HG03175 (cell line): Measurements from ENCODE around the gene RBM20.

Experiments
- ATAC-seq: cut with Tn5 transposase; IDR thresholded peaks from one replicate; pipeline ENCODE4 v1.9.1; 2021; ENCODE audit warnings: mild to moderate bottlenecking, moderate library complexity; ENCODE audit not compliant: unreplicated experiment

Gene RBM20

GRCh38 chr10:110803239-110803749 lies 159.2 kb downstream of the RBM20 start:
- peak; percentile 68 for ATAC-seq

GRCh38 chr10:110803830-110804338 lies 159.7 kb downstream of the RBM20 start:
- peak; percentile 68 for ATAC-seq

DNA sequence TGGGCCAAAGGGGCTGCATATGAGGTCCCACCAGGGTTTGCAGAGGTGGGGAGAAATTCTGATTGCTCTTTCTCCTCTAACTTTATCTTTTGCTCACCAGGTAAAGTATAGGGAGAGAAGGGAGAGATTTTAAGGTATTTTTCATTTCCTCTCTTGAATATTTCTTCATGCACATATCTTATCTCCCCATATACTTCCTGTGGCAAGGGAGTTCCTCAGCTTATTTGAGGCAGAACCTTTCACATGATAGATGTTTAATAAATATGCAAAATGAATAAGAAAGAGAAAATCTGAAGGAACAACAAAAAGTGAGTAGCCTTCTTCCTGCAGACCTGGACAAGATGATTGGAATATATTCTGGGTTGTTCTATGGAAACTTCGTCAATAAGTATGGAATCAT lies 160.2 kb downstream of the RBM20 start:
- ATAC-seq = no peak

DNA sequence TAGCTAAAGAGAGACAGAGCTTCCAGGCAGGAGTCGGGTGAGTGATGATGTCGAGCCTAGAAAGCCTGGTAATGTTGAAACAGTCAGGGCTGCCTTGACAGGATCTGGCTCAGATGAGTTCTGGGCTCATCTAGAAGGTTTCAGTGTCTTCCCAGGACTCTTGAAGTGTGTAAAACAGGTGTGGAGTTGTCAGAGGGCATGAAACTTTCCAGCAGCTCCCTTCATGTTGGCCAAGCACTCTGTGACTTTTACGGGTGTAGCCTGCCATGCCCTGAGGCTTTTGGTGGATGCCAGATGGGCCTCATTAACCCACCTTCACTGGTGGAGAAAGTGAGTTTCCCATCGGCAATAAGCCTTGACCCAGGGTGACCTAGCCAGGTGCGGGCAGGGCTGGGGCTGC lies 161.2 kb downstream of the RBM20 start:
- no peak for ATAC-seq

DNA sequence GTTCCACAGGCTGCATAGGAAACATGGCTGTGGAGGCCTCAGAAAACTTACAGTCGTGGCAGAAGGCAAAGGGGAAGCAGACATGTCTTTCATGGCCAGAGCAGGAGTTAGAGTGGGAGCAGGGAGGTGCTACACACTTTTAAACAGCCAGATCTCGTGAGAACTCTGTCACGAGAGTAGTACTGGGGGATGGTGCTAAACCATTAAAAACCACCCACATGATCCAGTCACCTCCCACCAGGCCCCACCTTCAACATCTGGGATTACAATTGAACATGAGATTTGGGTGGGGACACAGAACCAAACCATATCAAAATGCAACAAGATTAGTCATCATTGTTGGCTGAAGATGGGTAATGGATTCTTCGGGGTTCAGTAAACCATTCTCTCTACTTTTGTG lies 162.2 kb downstream of the RBM20 start:
- no peak for ATAC-seq

DNA sequence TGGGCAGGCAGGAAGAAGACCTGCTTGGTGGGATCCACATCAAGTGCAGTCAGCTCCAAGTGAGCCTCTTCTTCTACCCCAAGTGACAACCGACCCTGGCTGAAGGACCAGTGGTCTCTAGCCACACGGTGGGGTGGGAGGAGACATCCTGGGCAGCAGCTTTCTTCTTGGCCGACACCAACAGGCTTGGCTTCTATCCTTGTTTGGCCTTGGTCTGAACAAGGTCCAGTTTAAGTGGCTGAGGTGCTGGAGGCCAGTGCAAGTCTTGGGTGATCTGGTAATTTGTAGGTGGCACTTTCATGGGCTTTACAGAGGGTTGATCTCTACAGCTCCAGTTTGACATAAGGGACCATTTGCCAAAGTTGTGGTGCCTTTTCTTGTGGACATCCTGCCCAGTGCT lies 164.0 kb downstream of the RBM20 start:
- ATAC-seq = no peak

DNA sequence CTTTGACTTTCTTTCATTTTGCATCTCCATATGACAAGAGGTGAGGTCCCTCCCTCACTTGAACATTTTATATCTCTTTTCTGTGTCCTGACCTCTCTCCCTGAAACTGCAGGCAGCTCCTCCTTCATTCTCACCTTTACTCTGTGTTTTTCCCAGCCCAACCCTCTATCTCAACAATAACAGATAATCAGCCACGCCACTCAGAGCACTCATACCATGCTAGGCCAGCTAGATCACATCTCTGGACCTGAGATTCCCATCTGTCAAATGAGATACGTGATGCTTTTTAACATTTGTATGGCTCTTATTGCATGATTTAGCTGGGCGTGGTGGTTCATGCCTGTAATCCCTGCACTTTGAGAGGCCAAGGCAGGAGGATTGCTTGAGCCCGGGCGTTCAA lies 164.5 kb downstream of the RBM20 start:
- no peak for ATAC-seq

DNA sequence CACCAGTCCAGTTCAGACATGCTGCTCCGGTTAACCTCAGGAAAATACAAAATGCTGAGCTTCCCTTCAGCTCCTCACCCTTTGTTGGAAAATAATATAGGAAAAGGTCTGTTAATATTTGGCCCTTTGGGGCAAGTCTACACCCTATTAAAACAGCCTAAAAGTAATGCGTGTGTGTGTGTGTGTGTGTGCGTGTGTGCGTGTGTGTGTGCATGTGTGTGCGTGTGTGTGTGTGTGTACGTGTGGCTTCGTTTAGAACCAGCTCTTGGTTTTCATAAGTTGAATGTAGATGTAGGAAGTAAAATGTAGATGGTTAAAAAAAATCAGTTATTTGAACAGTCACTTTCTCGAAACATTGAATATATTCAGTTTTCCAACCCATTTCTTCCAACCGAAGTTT lies 166.5 kb downstream of the RBM20 start:
- ATAC-seq = no peak

- no peak for ATAC-seq
These were observed 167.8 kb downstream of the RBM20 start for GRCh38 chr10:110811791-110812581.

- no peak for ATAC-seq
These were observed 168.4 kb downstream of the RBM20 start for GRCh38 chr10:110812583-110812982.

DNA sequence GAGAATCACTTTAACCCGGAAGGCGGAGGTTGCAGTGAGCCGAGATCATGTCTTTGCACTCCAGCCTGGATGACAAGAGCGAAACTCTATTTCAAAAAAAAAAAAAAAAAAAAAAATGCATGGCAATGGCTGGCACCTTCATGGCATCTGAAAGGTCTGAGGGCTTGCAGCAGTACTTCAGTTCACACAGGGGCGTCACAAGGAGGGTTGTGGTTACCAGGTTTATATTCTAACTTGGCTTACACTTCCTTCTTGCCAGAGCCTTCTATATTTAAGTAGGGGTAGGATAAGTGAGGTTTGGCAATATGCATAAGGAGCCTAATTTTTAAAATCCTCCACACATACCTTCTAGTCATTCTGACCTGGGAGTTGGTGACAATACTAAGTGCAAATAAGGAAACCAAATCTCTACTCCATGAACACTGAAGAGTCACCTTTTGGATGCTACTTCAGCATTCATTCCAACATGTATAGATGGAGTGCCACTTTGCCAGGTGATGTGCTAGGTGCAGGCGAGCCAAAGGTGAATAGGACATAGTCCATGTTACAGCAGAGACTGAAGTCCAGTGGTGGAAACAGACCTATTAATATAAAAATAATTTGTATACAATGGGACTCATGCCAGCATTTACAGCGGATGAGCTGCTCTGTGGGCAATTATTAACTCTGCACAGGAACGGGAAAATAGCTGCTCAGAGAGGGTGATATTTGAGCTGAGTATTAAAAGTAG lies 169.8 kb downstream of the RBM20 start:
- no peak for ATAC-seq

GRCh38 chr10:110815354-110816004 lies 171.3 kb downstream of the RBM20 start:
- ATAC-seq = no peak

DNA sequence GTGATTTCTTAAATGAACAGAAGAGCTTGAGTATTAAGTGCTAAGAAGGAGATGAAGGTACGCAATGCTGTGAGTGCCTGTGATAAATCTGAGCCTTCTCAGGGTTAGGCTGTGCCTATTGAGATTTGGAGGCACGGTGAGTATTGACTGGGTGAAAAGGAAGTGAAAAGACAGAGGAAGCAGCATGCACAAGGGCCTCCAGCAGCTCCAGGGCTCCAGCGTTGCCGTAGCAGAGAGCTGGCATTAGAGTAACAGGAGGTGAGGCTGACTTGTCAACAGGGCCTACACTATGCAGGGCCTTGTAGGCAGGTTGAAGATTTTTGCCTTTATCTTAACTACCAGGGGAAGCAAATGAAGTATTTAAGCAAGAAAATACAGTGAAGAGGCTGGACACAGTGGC lies 173.5 kb downstream of the RBM20 start:
- ATAC-seq = no peak

GRCh38 chr10:110818311-110819256 lies 174.4 kb downstream of the RBM20 start:
- ATAC-seq = no peak

DNA sequence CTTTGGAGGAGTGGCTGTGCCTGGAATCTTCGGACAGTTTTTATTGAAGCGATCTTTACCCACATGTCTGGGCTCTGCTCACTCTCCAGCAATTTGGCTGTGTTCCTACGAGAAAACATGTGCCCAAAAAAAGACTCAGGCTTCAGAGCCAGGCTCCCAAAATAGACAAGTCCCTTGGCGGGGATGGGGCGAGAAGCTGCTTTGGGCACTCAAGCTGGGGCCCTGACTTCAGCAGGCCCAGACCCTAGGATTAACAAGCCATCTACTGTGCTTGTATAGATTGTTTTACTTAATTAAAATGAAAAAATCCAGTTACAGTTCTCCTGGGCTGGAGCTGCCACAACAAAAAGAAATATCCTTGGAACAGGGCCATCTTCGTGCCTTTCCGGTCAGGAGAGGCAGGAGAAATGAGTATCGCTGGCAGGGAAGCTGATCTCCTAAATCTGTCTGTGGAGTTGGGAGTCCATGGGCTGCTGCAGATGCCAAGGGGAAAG lies 176.2 kb downstream of the RBM20 start:
- no peak for ATAC-seq

GRCh38 chr10:110821508-110821907 lies 177.4 kb downstream of the RBM20 start:
- ATAC-seq = no peak

GRCh38 chr10:110822035-110822711 lies 178.0 kb downstream of the RBM20 start:
- no peak for ATAC-seq

DNA sequence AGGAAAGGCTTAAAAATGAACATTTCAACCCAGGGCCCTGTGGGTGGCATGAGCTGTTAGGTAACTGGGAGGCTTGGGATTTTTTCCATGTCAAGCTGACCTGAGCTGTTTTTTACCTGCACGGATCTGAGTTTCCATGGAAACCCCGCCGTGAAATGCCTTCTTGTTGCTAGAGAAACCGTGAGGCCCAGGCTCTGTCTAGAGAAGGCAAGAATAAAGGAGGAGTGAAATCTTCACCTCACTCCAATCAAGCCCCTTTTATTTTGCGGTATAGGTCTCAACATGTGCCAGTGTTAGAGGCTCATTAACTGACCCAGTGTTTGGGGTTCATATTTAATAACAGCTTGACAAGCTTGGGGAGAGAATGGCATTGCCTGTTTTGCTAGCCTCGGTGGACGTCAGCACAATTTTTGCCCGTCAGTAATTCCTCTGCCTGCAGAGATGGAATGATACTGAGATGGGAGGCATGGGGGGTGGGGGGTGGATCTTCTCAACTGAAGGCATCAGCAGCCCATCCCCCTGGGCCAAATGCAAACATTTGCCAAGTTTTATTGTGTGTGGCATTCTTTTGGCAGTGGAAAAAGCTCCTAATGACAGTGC lies 178.7 kb downstream of the RBM20 start:
- ATAC-seq = no peak

DNA sequence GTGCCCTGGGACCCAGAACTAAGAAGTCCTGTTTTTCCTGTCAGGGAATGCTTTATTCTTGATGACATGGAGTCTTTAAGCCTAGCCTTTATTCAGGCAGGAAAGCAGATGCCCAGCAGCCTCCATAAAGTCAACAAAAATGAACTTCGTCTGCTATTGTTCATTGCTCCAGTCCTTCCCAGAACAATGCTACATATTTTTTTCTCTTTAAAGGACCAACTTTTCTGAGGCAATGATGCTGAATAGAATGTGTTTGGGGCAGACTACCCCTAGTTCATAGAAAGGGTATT lies 180.0 kb downstream of the RBM20 start:
- ATAC-seq = no peak
